ENCODE measurements around the gene SNAI3. TPM values are rescaled to one million over a fixed set of nuclear protein-coding genes. Genes with fewer than 3 reads are reported as not detected.

The SNAI3 gene
- total RNA-seq, 1 donor from 2014 or later: 3.1 TPM

- Histone ChIP-seq H3K9me3 (replicated peaks) (no peaks in the 10 kb centered on the region), H3K4me1 (no peaks in the 10 kb centered on the region), H3K36me3 (peaks cover 24% of the 10 kb centered on the region), H3K4me3 (no peak overlapping the region), H3K27me3 (ENCODE audit: low read depth) (peaks cover 35% of the 10 kb centered on the region), H3K27ac (replicated peaks) (no peak overlapping the region)
- DNase-seq: no peak
- no peak for TF ChIP-seq CTCF (IDR thresholded peaks at IDR 0.05; ENCODE audit: borderline replicate concordance)
- intact Hi-C loops (cut with micrococcal nuclease): no loop called here
Measured at GRCh38 chr16:88693420-88694177, 7.3 kb upstream of the SNAI3 start.

- H3K4me3 ChIP-seq: no peak overlapping the region
- DNase-seq: no peak
- H3K9me3 ChIP-seq (replicated peaks): no peaks in the 10 kb centered on the region
- intact Hi-C loops (cut with micrococcal nuclease): no loop called here
- TF ChIP-seq CTCF (IDR thresholded peaks at IDR 0.05; ENCODE audit: borderline replicate concordance): no peak
- H3K4me1 ChIP-seq: peaks cover 7% of the 10 kb centered on the region
- H3K36me3 ChIP-seq: peaks cover 16% of the 10 kb centered on the region
- peaks cover 43% of the 10 kb centered on the region for H3K27me3 ChIP-seq (ENCODE audit: low read depth)
- H3K27ac ChIP-seq (replicated peaks): no peak overlapping the region
Measured at GRCh38 chr16:88692861-88693260, 6.6 kb upstream of the SNAI3 start.

GRCh38 chr16:88691924-88692560 is 5.7 kb upstream of the SNAI3 start:
- DNase-seq: no peak

GRCh38 chr16:88691129-88691813 is 5.0 kb upstream of the SNAI3 start:
- H3K27me3 ChIP-seq (ENCODE audit: low read depth): peaks cover 58% of the 10 kb centered on the region
- DNase-seq: no peak
- H3K4me3 ChIP-seq: no peak overlapping the region
- H3K36me3 ChIP-seq: peaks cover 2% of the 10 kb centered on the region
- no peak for TF ChIP-seq CTCF (IDR thresholded peaks at IDR 0.05; ENCODE audit: borderline replicate concordance)
- H3K4me1 ChIP-seq: peaks cover 21% of the 10 kb centered on the region
- no peaks in the 10 kb centered on the region for H3K9me3 ChIP-seq (replicated peaks)
- no peak overlapping the region for H3K27ac ChIP-seq (replicated peaks)
- intact Hi-C loops (cut with micrococcal nuclease): no loop called here

More at GRCh38 chr16:88691924-88692560, 5.7 kb upstream of the SNAI3 start:
- H3K27me3 ChIP-seq (ENCODE audit: low read depth): peaks cover 51% of the 10 kb centered on the region
- H3K4me3 ChIP-seq: no peak overlapping the region
- intact Hi-C loops (cut with micrococcal nuclease): no loop called here
- no peak overlapping the region for H3K27ac ChIP-seq (replicated peaks)
- peaks cover 14% of the 10 kb centered on the region for H3K4me1 ChIP-seq
- TF ChIP-seq CTCF (IDR thresholded peaks at IDR 0.05; ENCODE audit: borderline replicate concordance): no peak
- peaks cover 8% of the 10 kb centered on the region for H3K36me3 ChIP-seq
- H3K9me3 ChIP-seq (replicated peaks): no peaks in the 10 kb centered on the region

GRCh38 chr16:88690341-88691128 is 4.2 kb upstream of the SNAI3 start:
- H3K27me3 ChIP-seq (ENCODE audit: low read depth): peaks cover 65% of the 10 kb centered on the region
- no peak for DNase-seq
- no peaks in the 10 kb centered on the region for H3K36me3 ChIP-seq
- no peaks in the 10 kb centered on the region for H3K9me3 ChIP-seq (replicated peaks)
- H3K4me1 ChIP-seq: peaks cover 29% of the 10 kb centered on the region
- H3K4me3 ChIP-seq: no peak overlapping the region
- no peak overlapping the region for H3K27ac ChIP-seq (replicated peaks)
- no peak for TF ChIP-seq CTCF (IDR thresholded peaks at IDR 0.05; ENCODE audit: borderline replicate concordance)
- intact Hi-C loops (cut with micrococcal nuclease): no loop called here

Measured in left ventricle myocardium inferior (tissue), 1 donor.